SK-N-DZ (cell line): ENCODE results near the gene NTRK2.
A peak's percentile ranks its signal among the peaks of the same experiment; 100 is the strongest.

Source experiments
- DNase-seq: peaks from one replicate; pipeline ENCODE4 v3.0.0-alpha.2; 2015; ENCODE audit warnings: low spot score

NTRK2 gene

DNA sequence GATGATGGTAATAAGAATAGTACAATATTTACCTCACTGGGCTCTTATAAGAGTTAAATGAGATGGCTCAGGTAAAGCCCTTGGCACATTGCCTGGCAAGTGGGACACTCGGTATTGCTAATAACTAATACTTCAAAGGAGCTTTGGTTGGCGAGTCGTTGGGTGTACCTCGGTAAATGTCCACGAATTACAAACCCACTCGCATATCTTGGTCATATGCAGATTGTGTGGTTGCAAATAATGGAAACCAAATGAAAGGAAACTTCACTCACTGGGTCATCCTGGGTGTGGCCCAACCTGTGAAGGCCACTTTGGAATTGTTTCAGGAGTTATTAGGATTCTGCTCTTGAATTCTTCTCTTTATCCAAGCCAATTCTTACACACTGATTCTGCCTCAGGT, 147.5 kb downstream of the NTRK2 start:
- no peak for DNase-seq

DNA sequence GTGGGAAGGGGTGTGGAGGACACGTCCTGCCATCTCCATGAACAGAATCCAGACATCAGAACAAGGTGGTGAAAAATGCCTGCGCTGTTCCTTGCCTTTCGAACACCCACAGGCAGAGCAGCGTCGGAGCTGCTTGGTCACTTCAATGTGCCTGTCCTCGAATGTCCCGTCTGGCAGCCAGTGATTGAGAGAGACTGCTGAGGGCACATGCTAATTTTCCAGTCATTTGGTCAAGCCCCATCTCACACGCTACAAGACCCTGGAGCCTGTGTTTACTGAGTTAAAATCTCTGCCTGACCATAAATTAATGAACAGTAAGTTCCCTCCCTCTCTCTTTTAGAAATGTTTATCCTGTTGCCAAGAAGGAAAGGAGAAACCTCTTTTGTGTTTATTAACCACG, 149.3 kb downstream of the NTRK2 start:
- DNase-seq, result no peak

DNA sequence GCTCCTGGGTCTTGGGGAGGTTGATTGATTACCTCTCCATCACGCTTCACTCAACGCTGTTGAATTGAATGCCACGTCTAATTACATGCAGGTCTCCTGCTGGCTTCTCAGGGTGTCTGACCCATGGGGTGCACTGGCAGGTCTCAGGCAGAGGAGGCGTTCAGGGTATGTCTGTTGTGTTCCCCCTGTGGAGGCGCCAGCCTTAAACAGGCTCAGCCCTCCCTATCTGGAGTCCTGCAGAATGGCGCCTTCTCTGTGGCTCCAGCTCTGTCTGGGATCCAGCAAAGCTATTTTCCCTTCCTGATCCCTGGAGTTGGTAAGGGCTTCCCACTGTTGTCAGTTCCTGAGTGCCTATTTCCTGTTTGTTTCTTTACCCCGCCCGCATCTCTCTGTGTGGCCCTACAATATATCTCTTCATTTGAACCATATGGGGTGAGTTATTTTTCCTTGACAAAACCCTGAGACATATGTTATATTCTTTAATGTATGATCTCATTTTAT, 150.0 kb downstream of the NTRK2 start:
- no peak for DNase-seq

DNA sequence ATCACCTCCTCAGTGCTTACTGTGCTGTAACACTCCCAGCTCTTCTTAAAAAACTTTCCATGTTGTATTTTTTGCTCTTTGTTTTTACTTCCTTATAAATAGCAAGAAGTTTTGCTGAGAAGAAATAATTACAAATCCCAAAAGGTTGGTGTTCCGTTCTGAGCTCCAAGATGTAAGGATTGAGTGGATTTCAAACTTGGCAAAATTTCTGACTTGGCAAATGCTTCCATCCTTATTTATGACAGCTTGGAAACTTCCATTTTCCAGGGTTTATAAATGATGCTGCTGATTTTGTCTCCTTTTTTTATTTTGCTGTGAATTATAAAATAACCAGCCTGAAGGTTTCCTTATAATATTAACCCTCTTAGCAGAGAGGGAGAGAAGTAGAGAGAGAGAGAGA, 151.9 kb downstream of the NTRK2 start:
- no peak for DNase-seq

DNA sequence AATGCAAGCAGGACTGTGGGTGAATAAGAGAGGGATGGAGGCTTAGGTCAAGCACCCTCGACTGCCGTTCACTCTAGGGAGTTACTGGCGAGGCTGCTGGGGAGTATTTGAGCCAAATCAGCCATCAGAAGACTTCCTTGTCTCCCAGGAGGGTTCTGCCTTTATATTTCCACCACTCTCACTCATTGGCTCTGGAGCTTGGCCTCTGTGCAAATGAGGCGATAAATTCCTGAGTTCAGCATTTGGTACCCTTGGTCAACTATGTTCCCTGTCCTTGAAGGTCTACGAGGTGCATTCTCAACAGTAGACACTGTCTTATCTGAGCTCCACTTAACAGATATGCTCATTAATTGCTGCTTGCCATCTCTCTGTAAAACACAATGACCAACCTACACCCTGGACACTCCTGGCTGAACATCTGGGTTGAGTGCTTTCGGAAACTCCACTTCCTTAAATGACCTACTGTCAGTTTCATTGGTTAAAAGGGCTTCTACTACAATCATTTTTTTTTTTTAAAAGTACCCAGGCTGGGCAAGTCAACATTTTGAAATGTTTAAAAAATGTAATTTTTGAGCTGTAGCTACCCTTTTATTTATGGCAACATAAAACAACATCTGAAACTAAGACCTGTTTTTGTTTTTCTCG, 153.2 kb downstream of the NTRK2 start:
- DNase-seq, result no peak

DNA sequence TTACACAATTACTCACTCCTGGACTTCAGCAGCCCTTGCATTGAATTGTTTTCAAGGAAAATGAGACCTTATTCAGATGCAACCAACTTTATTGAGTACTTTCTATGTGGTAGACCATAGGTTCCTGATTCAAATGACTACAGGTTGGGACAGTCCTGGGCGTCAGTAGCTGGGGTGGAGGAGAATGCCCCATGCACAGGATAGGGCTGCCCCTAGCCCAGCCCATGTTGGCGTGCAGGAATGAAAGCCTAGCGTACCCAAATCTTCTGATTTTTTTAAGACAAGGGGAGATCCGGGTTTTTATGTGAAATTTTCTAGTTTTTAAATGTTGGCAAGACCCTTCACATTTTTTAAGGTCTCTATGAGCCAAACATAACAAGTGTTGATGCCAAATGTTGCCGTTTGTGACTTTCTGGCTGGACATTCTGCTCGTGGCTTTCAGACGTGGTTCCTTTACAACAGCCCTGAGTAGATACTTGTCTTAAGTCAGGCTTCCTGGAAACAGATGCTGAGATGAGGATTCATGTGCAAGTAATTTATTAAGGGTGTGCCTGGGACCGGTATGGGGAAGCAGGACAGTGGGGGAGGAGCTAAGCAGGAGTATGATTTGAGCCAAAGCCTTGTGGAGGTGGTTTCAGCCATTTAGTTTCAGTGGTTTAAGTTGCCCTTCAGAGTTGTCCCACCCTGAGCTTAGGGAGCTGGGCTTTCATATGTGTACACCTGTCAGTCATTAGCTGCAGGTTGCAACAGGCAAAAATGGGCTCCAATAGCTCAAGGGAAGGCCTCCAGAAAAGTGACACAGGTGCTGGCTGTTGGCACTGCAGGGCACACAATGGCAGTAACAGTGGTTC, 154.1 kb downstream of the NTRK2 start:
- no peak for DNase-seq

DNA sequence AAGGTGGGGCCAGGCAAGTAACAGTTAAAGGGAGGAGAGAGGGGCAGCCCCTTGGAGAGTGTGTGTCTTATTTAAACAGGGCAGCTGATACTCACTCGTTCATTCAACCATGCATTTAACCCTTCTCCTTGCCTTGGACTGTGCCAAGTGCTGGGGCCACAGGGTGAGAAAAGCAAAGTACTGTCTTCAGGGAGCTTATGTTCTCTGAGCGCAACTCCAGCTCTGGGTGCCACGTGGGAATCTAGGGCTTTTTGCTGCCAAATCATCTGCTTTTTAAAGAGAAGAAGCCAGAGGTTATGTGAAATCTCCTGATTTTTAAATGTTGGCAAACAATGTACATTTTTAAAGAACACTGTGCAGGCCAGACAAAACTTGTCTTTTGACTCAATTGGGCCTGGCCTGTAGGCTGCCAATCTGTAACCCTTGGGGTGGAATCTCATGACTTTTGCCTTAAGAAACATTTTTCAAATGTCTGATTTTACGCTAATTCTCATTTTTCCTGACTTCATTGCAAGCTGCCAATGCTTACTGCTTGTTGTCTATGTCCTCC, 157.8 kb downstream of the NTRK2 start:
- no peak for DNase-seq

DNA sequence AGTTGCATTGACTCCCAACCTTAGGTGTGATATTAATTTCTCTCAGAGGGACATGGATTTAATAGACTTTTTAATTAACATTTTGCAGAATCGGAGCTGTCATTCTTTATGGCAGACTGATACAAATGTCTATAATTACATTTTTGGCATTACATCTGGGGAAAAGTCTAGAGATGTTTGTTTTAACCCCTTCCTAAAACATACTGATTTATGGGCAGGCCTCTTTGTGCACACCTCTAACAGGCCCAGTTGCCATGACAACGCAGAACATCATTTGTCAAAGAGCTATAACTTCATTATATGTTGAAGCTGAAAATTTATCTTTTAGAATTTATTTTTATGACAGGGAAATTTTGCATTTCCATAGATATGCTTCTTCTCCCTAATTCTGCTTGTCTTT, 158.5 kb downstream of the NTRK2 start:
- peak; percentile 8 for DNase-seq

DNA sequence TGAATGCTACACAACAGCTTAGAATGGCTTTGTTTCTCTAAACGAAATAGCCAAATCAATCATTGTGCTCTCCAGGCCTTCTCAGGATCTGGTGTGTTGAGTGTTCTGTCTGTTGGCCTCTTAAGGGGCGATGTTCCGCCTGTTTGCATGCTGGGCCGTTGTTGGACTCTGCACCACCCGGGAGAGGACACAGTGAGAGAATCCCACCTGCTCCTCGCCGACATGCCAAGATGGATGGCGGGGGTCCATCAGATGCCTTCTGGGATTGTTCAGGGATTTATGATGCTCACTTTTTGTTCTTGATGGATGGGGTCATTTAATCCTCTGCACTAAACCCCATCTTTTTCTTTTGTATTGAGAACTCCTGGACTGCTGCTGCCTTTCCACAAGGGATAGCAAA, 159.9 kb downstream of the NTRK2 start:
- no peak for DNase-seq

DNA sequence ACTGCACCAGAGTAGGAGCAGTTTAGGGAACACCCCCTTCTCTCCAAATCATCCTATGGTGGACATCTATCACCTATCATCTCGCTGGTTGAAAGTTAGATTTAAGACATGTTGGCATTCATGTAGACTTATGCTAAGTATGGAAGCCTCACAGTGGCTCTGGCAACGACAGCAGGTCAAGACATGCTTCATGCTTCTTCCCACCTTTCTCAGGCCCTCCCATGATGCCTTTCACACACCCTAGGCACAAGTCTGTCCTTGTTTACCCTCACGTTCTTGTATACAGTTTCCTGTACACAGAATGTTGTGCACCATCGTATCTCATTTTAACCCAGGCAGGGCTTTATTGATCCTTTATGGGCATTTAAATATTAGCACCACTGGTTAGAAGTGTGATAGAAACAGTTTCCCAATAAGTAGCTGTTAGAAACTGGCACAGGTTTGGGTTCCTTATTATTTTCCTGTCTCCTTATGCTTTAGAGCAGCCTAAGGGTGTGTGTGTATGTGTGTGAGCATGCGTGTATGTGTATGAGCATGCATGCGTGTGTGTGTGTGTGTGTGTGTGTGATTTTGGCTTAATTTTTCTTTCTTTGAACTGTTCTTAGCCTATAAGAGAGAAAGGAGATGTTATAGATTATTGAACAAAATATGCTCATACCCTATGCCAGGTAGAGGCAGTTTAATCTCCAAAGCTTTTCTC, 160.6 kb downstream of the NTRK2 start:
- no peak for DNase-seq

DNA sequence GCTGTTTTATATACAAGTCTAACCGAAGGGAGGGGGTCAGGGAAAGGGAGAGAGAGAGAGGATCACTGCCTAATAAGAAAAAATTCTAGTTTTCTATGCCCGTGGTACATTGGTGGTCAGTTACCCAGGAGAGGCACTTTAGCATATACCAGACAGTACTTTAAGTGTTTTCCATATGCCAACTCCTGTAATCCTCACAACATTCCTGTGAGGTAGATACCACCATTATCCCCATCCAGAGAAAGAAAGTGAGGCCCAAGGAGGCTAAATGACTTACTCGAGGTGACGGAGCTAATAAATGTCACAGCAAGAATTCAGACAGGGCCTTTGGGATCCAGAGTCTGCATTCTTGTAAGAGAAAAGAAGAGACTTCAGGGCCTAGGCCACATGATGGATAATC, 161.8 kb downstream of the NTRK2 start:
- no peak for DNase-seq

DNA sequence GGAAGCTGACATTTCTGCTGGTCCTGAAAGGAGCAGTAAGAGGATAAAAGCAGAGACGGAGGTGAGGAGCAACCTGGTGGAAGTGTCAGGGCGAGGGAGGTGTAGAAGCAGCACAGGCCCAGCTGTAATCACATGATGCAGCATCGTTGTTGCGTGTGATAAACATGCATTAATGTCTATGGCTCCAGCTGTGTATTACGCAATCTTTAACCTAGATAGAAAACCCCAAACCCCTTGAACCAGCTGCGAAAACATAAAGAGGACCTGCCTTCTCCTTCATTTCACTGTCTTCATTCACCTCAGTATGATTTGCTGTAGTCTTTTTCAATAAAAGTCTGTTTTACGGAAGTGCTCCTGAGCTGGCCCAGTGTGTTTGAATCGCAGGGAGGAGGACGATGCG, 162.9 kb downstream of the NTRK2 start:
- no peak for DNase-seq

DNA sequence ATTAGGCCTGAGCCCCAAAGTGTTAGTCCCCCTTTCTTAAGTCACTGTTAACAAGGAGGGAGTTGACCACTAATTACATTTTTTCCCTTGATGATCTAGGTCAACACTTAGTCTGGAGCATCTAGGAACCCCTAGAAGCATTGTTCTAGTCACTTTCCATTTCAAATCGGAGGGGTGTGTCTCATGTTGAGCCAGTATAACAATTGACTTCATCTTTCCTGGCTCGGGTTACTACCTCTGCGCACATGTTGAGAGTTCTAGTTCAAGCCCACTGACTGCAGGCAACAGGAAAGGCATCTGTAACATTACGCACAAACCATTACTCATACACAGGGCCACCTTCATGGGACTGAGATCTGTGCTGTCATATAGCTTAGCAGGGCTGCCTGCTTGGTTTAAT, 164.9 kb downstream of the NTRK2 start:
- DNase-seq, result no peak

DNA sequence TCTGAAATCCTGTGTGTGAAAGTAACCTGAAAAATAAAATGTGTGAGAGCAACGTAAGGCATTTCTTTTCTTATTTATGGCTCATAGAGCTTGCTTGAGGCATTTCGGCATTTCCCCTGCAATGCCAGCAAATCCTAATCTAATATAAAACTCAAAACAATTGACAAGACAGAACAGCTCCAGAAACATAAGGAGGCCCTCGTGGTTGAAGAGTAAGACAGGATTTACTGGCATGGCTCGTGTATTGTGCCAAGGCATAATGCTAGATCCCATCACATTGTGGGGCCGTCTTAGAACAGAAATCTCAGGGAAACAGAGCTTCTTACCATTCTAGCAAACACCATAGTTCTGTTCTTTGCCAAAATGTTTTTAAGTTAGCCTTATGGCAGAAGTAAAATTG, 166.2 kb downstream of the NTRK2 start:
- no peak for DNase-seq

DNA sequence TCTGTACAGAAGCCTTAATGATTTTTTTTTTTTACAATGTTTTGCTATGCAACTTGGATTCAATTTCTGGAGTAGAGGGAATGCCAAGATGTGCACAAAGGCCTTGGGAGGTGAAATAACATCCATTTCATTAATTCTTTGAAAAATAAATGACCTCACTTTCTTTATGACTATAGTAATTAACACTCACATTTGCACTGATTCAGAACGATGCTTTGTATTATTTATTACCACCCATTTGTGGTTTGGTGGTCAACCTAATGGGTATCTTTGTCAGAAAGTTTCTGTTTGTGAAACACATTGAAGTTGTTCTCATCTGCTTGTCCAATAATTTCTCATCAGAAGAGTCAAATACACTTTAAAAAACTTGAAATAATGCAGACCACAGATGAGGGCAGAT, 169.3 kb downstream of the NTRK2 start:
- no peak for DNase-seq

DNA sequence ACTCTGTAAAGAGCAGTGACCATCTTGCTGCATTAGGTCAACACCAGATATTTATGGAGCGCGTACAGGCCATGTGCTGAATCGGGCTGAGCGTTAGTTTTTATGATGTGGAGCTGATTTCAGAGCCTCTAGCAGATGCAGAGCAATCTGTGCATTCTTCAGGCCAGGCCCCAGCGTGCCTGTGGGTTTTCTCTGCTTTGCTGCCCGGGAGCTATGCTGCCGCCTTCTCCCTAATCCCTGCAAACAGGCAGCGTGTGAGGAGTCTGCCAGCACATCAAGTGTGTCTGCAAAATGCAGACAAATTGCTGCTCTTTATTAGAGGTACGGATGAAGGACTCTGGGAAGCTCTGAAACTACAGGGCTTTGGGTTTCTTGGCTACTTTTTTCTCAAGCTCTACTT, 170.0 kb downstream of the NTRK2 start:
- DNase-seq, result no peak

DNA sequence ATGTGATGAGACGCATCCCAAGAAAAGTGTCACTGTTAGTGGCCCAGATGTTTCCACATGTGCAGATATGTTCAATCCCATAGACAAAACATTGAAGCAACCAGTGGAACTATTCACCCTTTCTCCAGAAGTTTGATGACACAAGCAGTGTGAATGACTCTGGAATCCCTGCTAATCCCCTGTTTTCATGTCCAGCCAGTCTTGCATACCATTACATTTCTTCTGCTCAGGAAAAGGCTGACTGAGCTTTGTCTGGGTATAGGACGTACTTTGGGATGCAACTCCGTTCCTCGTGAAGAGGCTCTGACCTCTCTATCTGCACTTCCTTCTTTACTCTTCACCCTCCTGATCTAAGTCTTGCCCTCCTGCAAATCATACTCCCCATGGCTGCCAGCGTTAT, 172.4 kb downstream of the NTRK2 start:
- DNase-seq, result no peak

DNA sequence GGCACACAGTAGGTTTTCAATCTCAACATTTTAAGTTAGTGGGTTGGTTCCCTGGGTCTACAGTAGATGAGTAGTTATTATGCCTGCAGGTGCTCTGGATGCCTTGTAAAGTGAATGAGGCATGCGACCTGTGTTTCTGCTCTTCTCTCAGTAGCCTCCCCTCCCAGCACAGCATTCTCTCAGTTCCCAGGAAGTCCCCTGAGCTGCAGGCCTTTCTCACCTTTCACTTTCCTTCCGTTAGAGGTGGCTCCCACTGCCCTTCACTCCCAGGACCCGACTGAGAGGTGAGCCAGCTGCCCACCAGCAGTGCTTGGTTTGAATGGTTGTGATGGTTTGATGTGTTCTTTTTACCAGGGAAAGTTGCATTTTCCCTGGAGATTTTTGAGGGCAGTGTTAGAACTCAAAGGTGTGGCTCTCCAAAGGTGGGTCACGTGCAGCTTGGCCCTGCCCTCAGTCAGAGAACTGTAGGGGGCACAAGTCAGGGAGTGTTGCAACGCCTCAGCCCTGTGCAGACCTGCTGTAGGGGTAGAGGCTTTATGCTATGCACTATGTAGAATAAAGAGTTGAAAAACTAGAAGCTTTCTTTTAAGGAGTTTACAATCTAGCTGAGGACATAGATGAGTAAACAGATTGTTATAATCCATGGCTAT, 173.8 kb downstream of the NTRK2 start:
- DNase-seq, result no peak

DNA sequence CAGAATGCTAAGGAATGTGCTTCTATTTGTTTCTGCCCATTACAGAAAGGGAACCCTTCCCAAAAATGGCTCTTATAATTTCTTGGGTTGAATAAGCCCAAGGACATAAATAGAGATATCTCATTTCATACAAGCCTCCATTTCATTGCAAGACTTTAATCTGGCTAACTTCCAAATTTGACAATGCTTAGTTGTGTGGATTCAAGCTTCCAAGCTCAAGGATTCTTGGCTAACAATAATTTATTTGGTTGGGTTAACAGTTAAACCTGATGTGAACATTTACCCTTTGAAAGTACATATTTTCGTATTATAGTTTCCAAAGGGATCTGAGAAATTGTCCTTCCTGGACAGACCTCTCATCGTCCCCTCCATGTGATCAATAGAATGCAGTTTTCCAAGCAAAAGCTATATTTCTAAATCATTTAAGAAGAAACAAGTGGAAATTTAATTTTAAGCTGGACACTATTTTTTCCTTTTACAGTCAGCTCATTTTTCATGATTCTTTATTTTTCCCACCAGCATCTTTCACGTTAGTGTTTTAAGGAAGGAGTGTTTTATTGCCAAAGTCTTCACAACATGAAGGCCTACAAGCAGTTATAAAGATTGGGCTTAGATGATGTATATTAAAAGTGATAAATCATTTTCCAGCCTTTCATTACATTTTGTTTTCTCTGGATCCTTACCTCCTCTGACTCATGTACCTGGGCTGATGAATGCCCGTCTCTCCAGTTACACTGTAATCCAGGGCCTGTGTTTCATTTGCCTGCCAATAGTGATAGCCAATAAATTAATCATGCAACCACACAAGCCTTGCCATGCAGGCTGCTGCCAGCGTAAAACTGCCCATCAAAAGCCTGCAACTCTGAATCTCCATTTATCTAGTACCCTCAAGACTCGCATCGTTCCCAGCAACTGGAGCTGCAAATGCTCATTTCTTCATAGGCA, 176.7 kb downstream of the NTRK2 start:
- DNase-seq, result no peak

DNA sequence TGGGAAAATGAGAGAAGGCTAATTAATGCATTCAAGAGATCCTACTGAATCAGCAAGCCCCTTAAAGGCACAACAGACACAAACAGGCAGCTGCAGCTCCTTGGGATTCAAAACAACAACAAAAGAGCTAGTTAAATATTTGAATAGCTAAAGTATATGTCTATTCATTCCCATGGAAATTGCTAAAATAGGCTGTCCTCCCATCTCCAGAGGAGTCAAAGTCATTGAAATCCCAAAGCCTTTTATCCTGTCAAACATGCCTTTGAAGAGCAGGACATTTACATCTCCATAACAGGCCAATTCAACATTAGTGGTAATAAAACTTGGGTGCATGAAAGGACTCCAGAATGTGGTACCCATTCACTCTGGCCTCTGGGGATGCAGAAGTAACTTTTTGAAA, 177.4 kb downstream of the NTRK2 start:
- DNase-seq, result no peak

DNA sequence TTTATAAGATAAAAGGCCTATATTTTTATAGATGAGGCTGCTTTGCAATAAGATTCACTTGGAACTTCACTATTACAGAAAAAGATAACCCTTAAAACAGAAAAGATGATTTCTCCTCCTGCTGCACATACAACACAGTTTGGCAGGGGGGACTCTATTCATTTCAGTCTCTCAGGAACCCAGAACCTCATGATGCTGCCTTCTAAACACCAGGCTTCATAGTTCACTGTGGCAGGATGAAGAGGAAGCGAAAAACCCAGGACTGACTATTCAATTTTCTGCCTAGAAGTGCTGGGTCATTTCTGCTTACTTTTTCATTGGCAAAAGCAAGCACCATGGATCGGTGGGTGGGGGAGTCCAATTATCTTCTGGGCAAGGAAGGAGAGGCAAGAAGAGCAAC, 179.5 kb downstream of the NTRK2 start:
- no peak for DNase-seq
